NCI-H748 (cell line): ENCODE results near the gene FAM174A.
A peak's percentile ranks its signal among the peaks of the same experiment; 100 is the strongest.
"Not testable (repeated sequence)": the region's sequence is repeated elsewhere in the genome, so short reads cannot be mapped to it uniquely, and the experiment has no call there.

Experiments used
- DNase-seq: peaks from one replicate; lab custom pipeline; 2025; ENCODE audit not compliant: unreplicated experiment; lab: John Stamatoyannopoulos, UW

The FAM174A gene

DNA sequence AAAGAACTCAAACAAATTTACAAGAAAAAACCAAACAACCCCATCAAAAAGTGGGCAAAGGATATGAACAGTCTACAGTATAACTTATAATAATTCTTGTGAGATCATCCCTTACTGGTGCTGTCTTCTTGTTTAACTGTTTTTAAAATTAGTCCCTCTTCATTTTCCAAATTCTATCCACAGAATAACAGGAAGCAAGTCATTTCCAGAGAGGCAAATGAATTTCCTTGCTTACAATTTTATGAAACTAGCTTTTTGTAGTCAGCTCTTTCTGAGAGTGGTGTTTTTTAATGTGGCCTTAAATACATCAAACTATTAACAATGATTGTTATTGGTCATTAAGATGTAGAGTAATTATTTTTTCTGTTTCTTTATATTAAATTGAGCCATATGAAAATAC is 40.6 kb downstream of the FAM174A start:
- no peak for DNase-seq

DNA sequence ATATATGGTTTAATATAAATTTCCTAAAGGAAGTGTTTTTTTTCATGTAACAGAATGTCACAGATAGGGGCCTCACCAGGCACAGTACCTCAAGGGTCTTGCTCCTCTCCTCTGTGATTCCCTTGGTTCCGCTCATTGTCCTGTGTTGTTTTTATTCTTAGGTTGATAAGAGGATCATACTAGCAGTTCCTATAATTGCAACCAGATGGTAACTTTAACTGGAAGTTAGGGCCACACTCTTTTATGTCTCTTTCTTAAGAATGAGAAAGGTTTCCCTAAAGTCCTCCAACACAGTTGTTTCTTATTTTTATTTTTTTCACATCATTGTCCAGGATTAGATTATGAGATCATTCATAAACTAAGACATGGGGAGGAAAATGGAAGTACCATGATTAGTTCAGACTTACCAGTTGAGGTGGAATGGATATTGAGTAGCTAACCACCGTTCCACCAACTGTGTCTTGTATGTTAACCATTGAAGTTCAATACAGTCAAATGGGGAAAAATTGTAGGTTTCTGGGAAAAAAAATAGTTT is 41.1 kb downstream of the FAM174A start:
- DNase-seq: no peak

DNA sequence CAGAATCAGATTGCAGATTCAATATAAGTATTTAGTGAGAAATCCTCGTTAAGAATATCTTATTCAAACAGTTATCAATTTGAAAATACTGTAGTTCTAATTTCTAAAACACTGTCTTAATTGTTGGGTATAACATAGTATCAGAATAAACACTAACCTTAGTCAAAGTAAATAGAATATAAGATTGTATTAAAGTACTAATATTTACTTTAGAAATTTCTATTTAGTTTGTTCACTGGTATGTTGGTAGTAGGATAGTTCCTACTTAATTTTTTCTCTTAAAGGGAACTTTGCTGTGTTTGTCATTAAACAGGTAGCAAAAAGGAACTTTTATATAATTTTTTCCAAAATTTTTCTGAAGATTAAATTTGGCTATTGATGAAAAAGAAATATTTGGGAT is 42.3 kb downstream of the FAM174A start:
- DNase-seq: no peak

DNA sequence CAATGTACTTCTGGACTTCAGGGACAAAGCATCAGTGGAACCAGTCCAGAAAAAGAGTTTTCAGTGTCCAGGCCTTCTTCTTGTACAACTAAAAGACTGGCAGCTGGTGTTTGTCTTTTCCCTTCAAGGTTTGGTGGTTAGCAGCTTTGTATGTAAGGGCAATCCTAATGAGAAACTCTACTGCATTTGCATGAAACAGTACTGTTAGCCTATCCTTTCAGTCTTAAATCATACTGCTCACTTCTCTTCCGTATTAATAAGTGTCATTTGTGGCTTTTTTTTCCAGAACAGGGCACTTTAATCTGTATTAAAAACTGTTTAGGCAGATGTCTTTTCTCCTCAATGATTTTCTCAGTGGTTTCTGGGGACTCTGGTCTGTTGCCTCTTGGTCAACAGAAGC is 48.9 kb downstream of the FAM174A start:
- no peak for DNase-seq

DNA sequence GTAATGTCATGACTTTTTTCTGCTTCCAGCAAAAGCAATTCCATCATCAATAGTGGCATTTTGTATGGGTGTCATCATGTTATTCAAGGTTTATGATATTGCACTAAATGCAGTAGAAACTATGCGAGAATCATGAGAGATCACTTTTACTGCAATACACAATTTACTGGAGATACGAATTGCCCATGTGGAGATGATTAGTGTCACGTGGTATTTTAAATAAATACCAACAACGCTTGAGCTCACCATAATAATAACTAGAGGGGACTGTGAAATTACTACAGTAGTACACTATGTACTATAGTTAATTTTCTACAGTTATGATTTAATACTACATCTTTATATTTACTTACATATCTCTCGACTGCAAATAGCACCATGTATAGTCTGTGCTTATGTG is 49.7 kb downstream of the FAM174A start:
- no peak for DNase-seq

DNA sequence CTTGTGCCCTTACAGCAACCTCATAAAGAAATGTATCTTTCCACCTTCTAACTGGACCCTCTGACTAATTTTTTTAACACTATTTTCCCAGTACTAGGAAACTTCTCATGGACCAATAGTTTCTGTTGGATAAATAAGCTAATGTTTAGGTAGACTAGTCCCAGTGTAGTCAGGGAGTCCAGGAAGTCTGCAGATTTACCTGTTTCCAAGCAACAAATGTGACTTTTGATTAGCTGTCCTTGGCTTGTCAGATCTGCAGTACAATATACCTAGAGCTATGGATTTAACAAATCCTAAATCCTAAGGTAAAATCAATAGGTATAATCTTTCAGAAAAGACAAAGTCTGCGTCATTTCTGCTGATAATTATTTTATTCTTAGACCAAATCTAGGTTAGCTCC is 55.7 kb downstream of the FAM174A start:
- peak; percentile 16 for DNase-seq

DNA sequence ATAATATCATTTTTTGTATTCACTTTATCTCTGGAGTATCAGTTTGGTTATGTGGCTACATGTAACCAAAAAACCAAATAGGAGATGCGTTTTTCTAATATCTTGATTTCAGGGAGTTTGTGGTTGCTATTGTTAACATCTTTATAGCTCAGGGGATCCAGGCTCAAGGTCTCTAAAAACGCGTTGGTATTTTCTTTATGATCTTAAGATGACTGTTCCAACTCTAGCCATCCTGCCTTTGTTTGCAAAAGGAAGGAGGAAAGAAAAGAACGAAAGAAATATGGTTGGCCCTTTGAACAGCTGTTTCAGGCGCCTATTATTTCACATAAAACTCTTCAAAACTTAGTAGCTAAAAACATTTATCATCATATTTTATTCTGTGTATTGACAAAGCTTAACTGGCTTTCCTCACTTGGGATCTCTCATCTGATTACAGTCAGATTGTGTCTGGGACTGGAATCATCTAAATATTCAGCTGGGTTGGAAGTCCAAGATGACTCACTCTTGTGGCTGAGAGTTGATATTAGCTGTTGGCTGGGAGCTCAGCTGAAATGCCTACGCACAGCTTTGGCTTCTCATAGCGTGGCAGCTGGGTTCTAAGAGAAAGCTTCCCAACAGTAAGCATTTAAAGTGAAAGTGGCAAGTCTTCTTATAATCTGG is 60.1 kb downstream of the FAM174A start:
- DNase-seq: no peak

DNA sequence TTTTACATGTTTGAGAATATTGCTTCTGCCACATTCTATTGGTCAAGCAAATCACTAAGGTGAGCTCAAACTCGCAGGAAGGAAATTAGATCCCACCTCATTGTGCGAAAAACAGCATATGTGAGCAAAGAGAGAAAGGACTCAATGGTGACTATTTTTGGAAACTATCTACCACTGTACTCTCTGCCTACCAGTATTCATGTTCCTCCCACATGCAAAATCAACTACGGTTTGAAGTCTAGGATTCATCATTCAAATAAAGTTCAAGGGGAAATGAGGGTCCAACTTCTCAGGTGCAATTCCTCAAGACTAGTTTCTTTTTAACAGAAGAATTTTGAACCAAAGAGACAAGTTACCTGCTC is 60.6 kb downstream of the FAM174A start:
- DNase-seq: no peak

DNA sequence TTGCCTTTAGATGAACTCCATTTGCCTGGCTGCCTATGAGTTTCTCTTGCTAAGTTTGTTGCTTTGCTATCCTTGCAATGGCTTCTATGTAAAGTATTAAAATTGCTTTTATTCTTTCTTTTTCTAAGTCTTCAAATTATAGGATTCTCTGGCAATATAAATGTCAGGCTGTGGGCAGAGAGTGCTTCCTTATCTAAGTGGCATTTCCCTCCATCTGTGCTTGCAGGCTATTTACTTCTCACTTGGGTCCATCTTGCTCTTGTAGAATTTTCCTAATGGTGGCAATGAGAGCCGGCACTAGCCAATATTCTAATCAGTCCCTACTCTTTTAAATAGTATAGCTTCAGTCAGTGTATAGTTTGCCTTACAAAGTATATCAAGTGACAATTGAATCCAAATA is 63.3 kb downstream of the FAM174A start:
- no peak for DNase-seq

DNA sequence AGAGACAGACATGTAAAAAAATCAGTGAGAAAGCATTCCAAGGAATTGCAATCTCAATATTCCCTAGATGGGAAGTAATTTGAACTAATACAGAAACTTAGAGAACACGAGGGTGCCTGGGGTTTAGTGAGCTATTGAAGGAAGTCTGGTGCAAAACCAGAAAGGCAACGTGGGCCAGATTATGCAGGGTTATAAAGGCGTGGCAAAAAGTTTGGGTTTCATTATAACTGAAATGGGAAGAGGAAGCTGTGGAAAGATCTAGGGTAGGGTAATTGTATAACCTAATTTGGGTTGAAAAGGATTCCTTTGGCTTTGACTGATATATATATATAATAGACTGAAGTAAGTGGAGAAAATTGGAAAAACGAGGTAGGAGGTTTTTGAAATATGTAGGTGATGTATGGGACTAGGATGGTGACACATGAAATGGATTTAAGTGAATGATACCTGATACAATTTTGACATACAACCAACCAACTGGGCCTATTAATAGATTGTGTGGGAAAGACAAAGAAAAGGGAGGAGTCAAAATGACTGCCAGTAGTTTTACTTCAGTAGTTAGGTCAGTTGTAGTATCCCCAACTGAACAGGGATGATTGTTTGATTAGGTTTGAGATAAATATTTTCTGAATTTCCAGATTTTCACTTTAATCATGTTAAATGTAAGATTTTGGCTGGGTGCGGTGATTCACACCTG is 65.3 kb downstream of the FAM174A start:
- no peak for DNase-seq

DNA sequence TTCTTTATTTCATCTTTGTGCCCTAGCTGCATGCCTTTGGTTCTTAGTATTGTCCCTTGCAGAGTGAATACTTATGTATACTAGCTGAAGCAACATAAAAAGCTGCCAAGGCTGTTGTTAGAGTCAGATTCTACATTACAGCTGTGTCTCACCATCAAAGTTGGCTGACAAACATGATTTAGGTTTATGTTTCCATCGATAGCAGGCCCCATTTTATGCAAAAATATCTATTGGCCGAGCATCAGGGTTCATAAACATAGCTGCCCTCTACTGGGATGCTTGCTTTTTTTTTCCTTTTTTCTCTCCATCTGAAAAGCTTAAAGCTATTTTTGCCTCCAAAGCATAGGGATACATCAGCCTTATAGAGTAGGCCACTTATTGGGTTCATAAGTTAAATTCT is 68.0 kb downstream of the FAM174A start:
- DNase-seq: no peak

DNA sequence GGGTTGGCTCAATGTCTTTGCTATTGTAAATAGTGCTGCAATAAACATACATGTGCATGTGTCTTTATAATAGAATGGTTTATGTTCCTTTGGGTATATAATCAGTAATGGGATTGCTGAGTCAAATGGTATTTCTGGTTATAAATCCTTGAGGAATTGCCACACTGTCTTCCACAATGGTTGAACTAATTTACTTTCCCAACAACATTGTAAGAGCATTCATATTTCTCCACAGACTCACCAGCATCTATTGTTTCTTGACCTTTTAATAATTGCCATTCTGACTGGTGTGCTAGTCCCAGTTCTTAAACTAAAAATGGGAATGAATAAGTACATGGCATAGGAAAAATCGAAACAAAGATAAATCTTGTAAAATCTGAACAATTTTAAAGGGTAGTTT is 68.8 kb downstream of the FAM174A start:
- DNase-seq: not testable (repeated sequence)

DNA sequence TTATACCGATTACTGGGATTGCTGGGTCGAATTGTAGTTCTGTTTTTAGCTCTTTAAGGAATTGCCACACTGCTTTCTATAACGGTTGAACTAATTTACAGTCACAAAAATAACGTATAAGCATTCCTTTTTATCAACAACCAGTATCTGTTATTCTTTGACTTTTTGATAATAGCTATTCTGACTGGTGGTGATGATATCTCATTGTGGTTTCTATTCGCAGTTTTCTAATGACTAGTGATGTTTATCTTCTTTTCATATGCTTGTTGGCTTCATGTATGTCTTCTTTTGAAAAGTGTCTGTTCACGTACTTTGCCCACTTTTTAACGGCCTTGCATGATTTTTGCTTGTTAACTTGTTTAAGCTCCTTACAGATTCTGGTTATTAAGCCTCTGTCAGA is 74.4 kb downstream of the FAM174A start:
- peak; percentile 77 for DNase-seq

DNA sequence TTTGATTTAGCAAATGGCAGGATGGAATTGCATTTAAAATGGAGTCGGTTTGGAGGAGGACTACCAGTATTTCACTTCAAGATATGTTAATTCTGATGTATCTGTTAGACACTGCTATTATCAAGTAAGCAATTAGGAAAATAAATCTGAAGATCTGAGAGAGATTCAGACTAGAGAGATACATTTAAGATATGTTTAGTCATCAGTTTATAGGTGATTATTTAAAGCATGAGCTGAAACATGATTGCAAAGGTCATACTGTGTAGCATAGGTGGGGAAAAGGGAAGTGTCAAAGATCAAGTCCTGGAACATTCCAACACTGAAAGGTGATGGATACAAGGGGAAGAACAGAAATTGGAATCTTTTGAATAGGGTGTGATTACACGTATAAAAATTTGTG is 79.1 kb downstream of the FAM174A start:
- no peak for DNase-seq

DNA sequence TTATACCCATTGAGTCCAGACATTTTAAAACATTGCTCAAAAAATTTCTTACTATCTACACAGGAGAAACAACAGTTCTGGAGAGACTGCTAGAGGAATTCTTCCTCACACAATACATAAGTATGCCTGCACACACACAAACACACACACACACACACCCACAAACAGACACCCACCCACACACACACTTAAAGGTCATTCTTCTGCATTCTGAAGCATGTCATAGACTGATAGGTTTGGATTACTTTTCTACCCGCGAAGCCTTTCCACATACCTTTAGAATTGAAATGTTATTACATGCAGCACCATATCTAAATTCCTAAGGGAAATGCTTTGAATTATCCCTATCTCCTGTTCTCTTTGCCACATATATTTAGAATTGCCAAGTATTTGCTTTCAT is 80.2 kb downstream of the FAM174A start:
- DNase-seq: no peak

DNA sequence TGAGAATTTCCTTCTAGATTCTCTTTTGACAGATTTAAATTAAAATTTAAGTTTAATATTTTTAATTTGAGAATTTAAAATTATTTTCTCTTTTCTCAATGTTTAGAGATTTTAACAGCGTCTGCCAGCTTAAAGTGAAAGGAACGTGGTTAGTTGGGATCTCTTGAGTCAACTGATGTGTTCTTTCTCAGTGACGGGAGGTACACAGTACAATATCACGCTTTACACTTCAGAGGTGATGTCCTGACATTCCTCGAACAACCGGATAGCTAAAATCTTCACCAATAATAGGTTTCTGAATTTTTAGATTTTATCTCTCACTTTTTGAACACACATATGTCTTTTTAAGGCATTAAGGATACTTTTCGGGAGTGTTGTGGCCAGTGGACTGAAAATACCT is 81.1 kb downstream of the FAM174A start:
- no peak for DNase-seq

DNA sequence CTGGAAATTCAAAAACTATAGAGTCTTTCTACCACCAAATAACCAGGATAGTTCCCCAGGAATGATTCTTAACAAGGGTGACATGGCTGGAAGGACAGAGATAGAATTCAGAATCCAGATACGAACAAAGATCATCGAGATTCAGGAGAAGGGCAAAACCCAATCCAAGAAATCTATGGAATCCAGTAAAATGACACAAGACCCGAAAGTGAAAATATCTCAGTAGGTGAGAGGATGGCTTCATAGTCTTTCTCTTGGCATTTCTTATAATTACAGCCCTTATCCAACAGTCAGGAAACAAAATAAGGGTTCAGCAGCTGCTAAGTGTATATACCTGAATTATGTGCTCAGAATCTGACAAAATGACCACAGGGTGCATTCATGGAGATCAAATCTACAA is 81.8 kb downstream of the FAM174A start:
- DNase-seq: no peak

DNA sequence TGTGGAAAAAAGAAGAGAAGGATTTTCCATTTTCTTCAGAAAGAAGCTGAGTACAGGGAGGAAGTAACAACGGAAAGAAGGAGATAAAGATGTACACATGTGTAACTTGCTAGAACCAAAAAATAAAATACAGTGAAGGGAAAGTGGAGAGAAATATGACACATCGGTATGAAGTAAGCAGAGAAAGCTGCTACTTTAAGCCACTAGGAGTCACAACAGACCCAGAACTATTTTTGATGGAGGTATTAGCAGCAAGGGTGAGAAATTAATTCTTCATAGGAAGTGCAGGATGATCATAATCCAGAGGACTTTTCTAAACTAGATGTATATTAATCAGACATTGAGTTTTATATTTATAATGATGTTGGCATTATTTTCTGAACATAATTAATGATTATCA is 88.5 kb downstream of the FAM174A start:
- DNase-seq: peak; percentile 49

DNA sequence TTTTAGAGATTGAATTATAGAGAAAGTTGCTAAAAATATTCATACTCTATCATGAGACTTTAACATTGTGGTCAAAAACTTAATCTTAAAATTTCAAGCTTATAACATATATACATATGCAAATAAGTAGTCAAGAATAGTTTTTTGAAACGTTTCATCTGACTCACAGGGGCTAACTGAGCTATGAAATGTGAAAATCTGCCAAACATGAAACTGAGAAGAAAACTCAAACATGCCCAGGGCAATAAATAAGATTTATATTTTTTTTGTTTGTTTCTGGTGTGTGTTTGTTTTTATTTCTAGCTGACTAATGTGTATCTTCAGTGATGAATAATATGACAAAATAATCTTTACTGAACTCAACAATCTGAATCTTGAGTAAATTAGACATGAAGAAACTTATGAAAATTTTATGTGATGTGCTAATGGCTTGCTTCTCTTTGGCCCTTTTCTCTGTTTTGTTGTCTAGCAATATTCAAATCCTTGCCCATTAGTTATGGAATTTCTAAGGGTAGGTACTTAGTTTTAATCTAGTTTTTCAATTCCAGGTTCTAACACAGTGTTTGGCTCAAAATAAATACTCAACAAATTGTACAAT is 99.9 kb downstream of the FAM174A start:
- no peak for DNase-seq
